ENCODE measurements around the gene ATP9B. TPM values are rescaled to one million over a fixed set of nuclear protein-coding genes. Genes with fewer than 3 reads are reported as not detected.

The ATP9B gene
- total RNA-seq, 1 donor from 2014 or later, result 13.7 TPM

- ATAC-seq (ENCODE audit: poor library complexity), result no peak
- intact Hi-C loops (cut with DNase I), result no loop called here
- no peak for DNase-seq
These were observed 351.0 kb downstream of the ATP9B start for GRCh38 chr18:79420033-79420745.

DNA sequence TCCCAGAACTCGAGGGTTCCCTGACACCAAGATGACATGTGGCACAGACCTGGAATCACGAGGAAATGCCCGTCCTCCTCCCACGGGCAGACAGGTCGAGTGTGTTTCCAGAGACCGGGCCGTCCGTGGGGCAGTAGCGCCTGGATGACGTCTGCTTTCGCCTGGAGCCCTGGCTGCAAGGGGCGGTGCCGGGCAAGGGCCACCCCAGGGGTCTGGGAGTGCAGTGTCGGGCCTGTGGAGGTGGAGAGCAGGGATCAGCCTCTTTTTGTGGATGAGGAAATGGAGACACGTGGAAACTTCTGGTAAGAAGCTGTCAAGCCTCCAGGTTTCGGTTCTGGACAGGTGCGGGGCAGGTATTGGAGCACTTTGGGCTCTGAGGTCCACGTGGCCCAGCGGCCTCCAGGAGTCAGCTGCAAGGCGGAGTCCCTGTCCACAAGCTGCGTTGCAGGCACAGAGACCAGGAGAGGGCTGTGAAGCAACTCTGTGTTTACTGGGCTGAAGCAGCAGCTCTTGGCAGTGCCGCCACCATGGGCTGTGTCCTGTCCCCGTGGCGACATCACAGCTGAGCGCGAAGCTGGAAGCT is 352.2 kb downstream of the ATP9B start:
- ATAC-seq (ENCODE audit: poor library complexity) (no peak), DNase-seq (no peak)
- intact Hi-C loops (cut with DNase I), result no loop called here

DNA sequence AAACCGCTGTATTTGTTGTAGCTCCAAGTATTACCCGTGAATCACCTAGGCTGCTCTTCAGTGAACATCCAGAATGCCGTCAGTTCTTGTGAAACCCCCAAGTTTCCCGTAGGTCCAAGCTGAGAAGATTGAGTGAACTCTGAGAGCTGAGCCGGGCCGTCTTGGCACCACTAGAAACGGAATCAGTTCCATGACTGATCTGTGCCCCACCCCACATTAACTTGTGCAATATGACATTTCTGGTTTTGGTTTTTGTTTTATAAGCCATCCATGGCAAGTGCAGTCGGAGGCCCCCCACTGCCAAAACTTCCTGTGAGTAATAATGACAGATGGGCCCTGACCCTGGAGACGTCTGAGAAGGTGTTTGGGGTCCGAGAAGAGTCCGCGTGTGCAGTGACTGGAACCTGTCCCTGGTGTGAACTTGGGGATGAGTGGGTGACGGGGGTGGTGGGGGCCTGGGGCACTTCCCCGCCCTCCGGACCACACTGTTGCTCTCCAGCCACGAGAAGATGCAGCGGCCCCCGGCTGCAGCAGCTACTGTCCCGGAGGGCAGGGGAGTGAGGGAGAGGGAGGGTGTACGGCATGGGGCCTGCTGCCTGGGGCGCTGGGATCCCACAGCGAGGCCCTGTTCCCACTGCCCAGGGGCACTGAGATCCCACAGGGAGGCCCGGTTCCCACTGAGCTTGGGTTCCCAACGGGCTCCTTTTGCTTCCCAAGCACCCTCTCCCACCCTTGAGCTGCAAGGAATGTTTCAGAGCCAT is 353.0 kb downstream of the ATP9B start:
- intact Hi-C loops (cut with DNase I), result no loop called here
- ATAC-seq (ENCODE audit: poor library complexity) (no peak), DNase-seq (no peak)

GRCh38 chr18:79422783-79423165 is 353.6 kb downstream of the ATP9B start:
- no peak for ATAC-seq (ENCODE audit: poor library complexity)
- DNase-seq, result no peak
- intact Hi-C loops (cut with DNase I), result no loop called here

- ATAC-seq (ENCODE audit: poor library complexity), result no peak
- intact Hi-C loops (cut with DNase I), result no loop called here
- no peak for DNase-seq
These were observed 354.2 kb downstream of the ATP9B start for GRCh38 chr18:79423211-79424007.

DNA sequence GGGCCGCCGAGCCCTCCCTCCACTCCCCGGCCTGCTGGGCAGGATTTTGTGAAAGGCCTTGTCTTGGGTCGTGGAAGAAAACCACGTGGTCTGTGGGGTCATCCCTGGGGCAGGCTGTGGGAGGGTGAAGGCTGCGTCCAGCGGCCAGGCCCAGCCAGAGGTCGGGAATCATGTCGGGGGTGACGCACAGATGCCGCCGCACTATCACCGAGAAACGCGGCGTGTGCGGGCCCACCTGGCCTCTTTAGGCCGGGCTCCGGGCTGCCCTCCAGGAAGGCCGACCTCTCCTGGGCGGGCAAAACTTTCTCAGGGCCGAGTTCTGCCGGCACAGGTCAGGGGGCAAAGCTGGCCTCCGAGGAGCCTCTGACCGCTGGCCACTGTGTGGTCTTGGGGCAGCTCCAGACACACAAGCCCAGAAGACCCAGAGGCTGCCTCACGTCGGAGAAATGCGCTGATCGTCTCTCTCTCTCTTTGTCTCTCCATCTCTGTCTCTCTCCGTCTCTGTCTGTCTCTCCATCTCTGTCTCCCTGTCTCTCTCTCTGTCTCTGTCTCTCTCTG is 354.9 kb downstream of the ATP9B start:
- DNase-seq, result peak; percentile 82
- intact Hi-C loops (cut with DNase I), result no loop called here
- ATAC-seq (ENCODE audit: poor library complexity), result peak; percentile 85

DNA sequence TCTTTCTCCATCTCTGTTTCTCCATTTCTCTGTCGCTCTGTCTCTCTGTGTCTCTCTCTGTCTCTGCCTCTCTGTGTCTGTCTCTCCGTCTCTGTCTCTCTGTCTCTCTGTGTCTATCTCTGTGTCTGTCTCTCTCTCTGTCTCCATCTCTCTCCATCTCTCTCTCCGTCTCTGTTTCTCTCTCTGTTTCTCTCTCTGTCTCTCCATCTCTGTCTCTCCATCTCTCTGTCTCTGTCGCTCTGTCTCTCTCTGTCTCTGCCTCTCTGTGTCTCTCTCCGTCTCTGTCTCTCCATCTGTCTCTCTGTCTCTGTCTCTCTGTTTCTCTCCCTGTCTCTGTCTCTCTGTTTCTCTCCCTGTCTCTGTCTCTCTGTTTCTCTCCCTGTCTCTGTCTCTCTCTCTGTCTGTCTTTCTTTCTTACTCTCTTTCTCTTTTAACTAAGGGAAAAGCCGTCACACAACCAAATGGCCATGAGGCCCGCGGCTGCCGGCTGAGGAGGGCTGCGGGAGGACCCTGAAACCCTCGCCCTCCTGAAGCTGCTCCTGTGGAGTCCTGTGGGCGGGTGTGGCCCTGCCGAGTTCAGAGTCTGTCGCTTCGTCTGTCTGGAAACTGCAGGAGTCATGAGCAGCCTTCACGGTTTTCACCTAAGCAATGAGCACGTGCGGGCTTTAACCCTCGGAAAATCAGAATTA is 355.8 kb downstream of the ATP9B start:
- intact Hi-C loops (cut with DNase I), result no loop called here
- DNase-seq, result no peak

DNA sequence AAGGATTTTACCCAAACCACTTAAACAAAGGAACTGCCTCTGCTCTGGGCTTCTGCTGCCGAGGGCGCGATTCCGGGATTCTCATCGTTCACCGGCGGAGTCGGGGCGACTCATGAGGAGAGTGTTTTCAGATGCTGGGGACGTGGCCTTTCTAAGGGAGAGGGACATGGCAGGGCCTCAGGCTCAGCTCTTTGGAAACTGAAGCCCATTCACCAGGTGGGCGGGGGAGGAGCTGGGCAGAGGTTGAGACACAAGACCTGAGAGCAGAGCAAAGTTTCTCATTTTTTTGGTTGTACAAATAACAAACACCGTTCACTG is 356.3 kb downstream of the ATP9B start:
- DNase-seq (no peak), ATAC-seq (ENCODE audit: poor library complexity) (no peak)
- intact Hi-C loops (cut with DNase I), result no loop called here

More for the DNA sequence above, 355.8 kb downstream of the ATP9B start:
- ATAC-seq (ENCODE audit: poor library complexity), result no peak

DNA sequence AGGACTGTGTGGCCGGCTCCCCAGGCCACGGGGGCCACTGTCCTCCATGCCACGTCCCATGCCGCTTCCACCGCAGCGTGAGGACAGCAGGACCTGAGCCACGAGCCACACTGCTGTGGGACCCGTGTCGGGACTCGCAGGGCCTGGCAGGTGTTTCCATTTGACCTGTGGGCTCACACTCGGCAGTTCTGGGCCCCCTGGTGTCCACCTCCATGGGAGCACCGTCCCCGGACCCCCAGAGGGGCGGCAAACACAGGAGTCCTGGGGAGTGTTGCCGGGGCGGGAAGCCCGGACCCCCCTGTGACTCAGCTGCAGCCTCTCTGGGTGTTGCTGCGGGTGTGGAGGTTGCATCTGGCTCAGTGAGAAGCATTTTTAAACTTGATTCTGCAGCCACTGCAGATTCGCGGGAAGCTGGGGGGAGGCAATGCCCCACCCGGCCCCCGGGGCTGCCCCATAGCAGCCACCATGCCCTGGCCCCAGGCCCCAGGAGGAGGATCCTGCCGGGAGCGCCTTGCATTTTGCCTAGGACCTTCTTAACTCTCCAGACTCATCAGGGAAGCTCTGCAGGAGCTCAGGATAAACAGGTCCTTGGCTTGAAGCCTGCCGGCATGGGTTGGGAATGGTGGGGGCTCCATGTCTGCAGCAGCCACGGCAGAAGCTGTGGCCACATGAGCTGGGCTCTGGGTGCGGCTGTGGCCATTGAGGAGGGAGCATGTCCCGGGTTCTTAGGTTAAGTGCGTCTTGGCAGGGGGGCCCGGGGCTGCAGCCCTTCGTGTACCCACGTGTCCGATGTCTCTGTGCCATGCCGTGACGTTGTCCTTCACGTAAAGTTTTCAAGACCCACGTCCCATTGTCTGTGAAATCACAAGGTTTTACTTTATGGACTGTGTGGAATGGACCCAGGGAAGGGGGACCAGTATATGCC is 357.4 kb downstream of the ATP9B start:
- intact Hi-C loops (cut with DNase I), result no loop called here
- no peak for ATAC-seq (ENCODE audit: poor library complexity)
- no peak for DNase-seq

GRCh38 chr18:79427368-79428225 is 358.4 kb downstream of the ATP9B start:
- no peak for DNase-seq
- no peak for ATAC-seq (ENCODE audit: poor library complexity)
- intact Hi-C loops (cut with DNase I), result no loop called here

Other genes with a start within 250 kb of the ATP9B start
- gene SALL3, start 89.6 kb upstream of the ATP9B start, total RNA-seq, result 0.08 TPM

All from Right ventricle myocardium superior (tissue), 1 donor.